HCT116 (cell line): ENCODE measurements around the gene CDH7. TPM values are rescaled to one million over a fixed set of nuclear protein-coding genes. Genes with fewer than 3 reads are reported as not detected.

Experiments
- ATAC-seq: fragments of 200-7000 bp; cut with Tn5 transposase; 2 replicates; pipeline ENCODE4 v1.9.1; 2020; ENCODE audit warnings: mild to moderate bottlenecking, moderate library complexity
- BruUV-seq: library from RNA; stranded (reverse); fragments of 400-500 nt; replicated peaks from 2 replicates; lab custom pipeline; 2021; lab: Mats Ljungman, UMichigan
- CTCF ChIA-PET: fragments of 300-600 bp; sonication (Branson Sonifier 250); formaldehyde crosslinking; loops from one replicate; lab custom pipeline; 2021; ENCODE audit warnings: antibody characterized with exemption; lab: Charles Lee
- POLR2A ChIA-PET: fragments of 300-600, 350-600 bp; sonication (Branson Sonifier 250); formaldehyde crosslinking; loops from one replicate; lab custom pipeline; 2021; ENCODE audit warnings: antibody characterized with exemption; lab: Charles Lee
- RAD21 ChIA-PET, 2 experiments: fragments of 300-600 bp; sonication (Branson Sonifier 250); formaldehyde crosslinking; loops; one replicate each; lab custom pipeline; 2023; ENCODE audit warnings: low total read pairs in 2 of 2; ENCODE audit not compliant: uncharacterized antibody in 2 of 2, unreplicated experiment in 2 of 2, low non-redundant PET in 1 of 2; lab: Charles Lee
- DNase-seq: peaks from one replicate; pipeline ENCODE4 v3.0.0-alpha.2; 2010; ENCODE audit warnings: low read depth, low spot score
- H2AFZ ChIP-seq: fragments of 200-600 bp; shearing (Covaris generic), sonication (generic); 2 replicates; pipeline ENCODE4 v1.6.1; 2017; ENCODE audit warnings: low read depth, mixed run types, mixed read lengths, antibody characterized with exemption, low read length; ENCODE audit not compliant: poor library complexity, severe bottlenecking
- H3K27ac ChIP-seq: 2 replicates; pipeline ENCODE4 v1.5.1; 2012; ENCODE audit warnings: low read depth, low read length
- H3K27me3 ChIP-seq: fragments of 200-600 bp; sonication (generic); 2 replicates; pipeline ENCODE4 v1.6.1; 2016; ENCODE audit warnings: mixed run types, low read length, mixed read lengths; ENCODE audit not compliant: insufficient read depth
- H3K36me3 ChIP-seq, 2 experiments: fragments of 200-500 bp in 1 of 2; fragments of 200-600 bp in 1 of 2; sonication (Bioruptor generic) in 1 of 2; sonication (generic) in 1 of 2; 2 replicates each; pipeline versions ENCODE4 v1.5.1 to v1.6.1; 2014 to 2016; ENCODE audit warnings: low read length in 2 of 2, inconsistent platforms in 1 of 2, mixed read lengths in 1 of 2, mixed run types in 1 of 2; ENCODE audit not compliant: insufficient read depth in 2 of 2, control insufficient read depth in 1 of 2
- H3K4me1 ChIP-seq, 2 experiments: fragments of 200-600 bp in 1 of 2; sonication (generic) in 1 of 2; 2 replicates each; pipeline versions ENCODE4 v1.5.1 to v1.6.1; 2012 to 2017; ENCODE audit warnings: low read length in 2 of 2, inconsistent platforms in 1 of 2, mild to moderate bottlenecking in 1 of 2, mixed read lengths in 1 of 2, mixed run types in 1 of 2, moderate library complexity in 1 of 2; ENCODE audit not compliant: insufficient read depth in 2 of 2, control insufficient read depth in 1 of 2
- H3K4me2 ChIP-seq: fragments of 200-600 bp; sonication (generic); 2 replicates; pipeline ENCODE4 v1.6.1; 2017; ENCODE audit warnings: mixed run types, low read length, mixed read lengths
- H3K4me3 ChIP-seq, 2 experiments: fragments of 200-600 bp in 1 of 2; sonication (generic) in 1 of 2; replicated peaks in 1 of 2; 2 replicates each; pipeline ENCODE4 v1.5.1; 2011 to 2016; ENCODE audit warnings: low read length in 2 of 2, control low read depth in 1 of 2, low read depth in 1 of 2, mild to moderate bottlenecking in 1 of 2, mixed read lengths in 1 of 2, mixed run types in 1 of 2
- H3K79me2 ChIP-seq: fragments of 200-600 bp; sonication (generic); 2 replicates; pipeline ENCODE4 v1.6.1; 2017; ENCODE audit warnings: mild to moderate bottlenecking, mixed run types, low read length, moderate library complexity, mixed read lengths; ENCODE audit not compliant: insufficient read depth
- H3K9ac ChIP-seq: fragments of 200-600 bp; sonication (generic); 2 replicates; pipeline ENCODE4 v1.6.1; 2016; ENCODE audit warnings: low read length, mixed read lengths
- H3K9me2 ChIP-seq: fragments of 200-600 bp; sonication (generic), shearing (Covaris generic); 2 replicates; pipeline ENCODE4 v1.6.1; 2017; ENCODE audit warnings: mixed run types, mild to moderate bottlenecking, moderate library complexity; ENCODE audit not compliant: insufficient read depth
- H3K9me3 ChIP-seq, 2 experiments: fragments of 200-500 bp in 1 of 2; fragments of 200-600 bp in 1 of 2; sonication (Bioruptor generic) in 1 of 2; sonication (generic) in 1 of 2; 2 replicates each; pipeline ENCODE4 v1.6.1; 2014 to 2017; ENCODE audit warnings: low read length in 2 of 2, mixed read lengths in 2 of 2, inconsistent platforms in 1 of 2, low read depth in 1 of 2, mild to moderate bottlenecking in 1 of 2, mixed run types in 1 of 2, moderate library complexity in 1 of 2; ENCODE audit not compliant: control insufficient read depth in 1 of 2, insufficient read depth in 1 of 2
- H4K20me1 ChIP-seq: fragments of 200-600 bp; sonication (generic), shearing (Covaris generic); 2 replicates; pipeline ENCODE4 v1.6.1; 2017; ENCODE audit warnings: mixed run types, mild to moderate bottlenecking, moderate library complexity; ENCODE audit not compliant: insufficient read depth
- CBX3 ChIP-seq: IDR thresholded peaks from 2 replicates; pipeline ENCODE4 v1.6.1; 2012; ENCODE audit warnings: low read depth
- CEBPB ChIP-seq: IDR thresholded peaks from 2 replicates; pipeline ENCODE4 v1.6.1; 2012; ENCODE audit warnings: low read depth
- EZH2phosphoT487 ChIP-seq: fragments of 200-600 bp; IDR thresholded peaks from 2 replicates; pipeline ENCODE4 v1.6.1; 2018; ENCODE audit warnings: antibody characterized with exemption, borderline replicate concordance
- POLR2A ChIP-seq: IDR thresholded peaks from 2 replicates; pipeline ENCODE4 v1.7.0; 2011; ENCODE audit warnings: borderline replicate concordance; ENCODE audit not compliant: insufficient read depth, insufficient read length; ENCODE audit errors: extremely low read depth
- SIN3A ChIP-seq: IDR thresholded peaks from 2 replicates; pipeline ENCODE4 v1.6.1; 2012; ENCODE audit warnings: low read depth
- SP1 ChIP-seq: IDR thresholded peaks from 2 replicates; pipeline ENCODE4 v1.6.1; 2012; ENCODE audit warnings: low read depth
- SRF ChIP-seq: IDR thresholded peaks from 2 replicates; pipeline ENCODE4 v1.6.1; 2012; ENCODE audit warnings: low read depth
- TCF7L2 ChIP-seq: IDR thresholded peaks from 2 replicates; pipeline ENCODE4 v1.7.0; 2011; ENCODE audit warnings: borderline replicate concordance, inconsistent platforms; ENCODE audit not compliant: insufficient read depth, insufficient read length; ENCODE audit errors: extremely low read depth
- ZNF274 ChIP-seq: fragments of 200-500 bp; sonication (Bioruptor generic); IDR thresholded peaks from 2 replicates; pipeline ENCODE4 v1.6.1; 2014; ENCODE audit warnings: mild to moderate bottlenecking, low read depth, low read length, inconsistent platforms
- intact Hi-C: fragments of 100-400 bp; cut with micrococcal nuclease; formaldehyde crosslinking; loops from 2 replicates; pipeline ENCODE4 v1.10.0; 2022
- total RNA-seq: library from RNA; stranded (reverse); gene quantifications from one replicate; pipeline ENCODE4 v1.2.1, GENCODE V29; 2021; ENCODE audit not compliant: unreplicated experiment
- TF ChIP-seq, protein P1 (sequence below): IDR thresholded peaks from 2 replicates; pipeline ENCODE4 v1.6.1; 2011; ENCODE audit warnings: mild to moderate bottlenecking, low read length, moderate library complexity; ENCODE audit not compliant: insufficient replicate concordance; ENCODE audit errors: extremely low read depth
- TF ChIP-seq, protein P2 (sequence below): IDR thresholded peaks from 2 replicates; pipeline ENCODE4 v1.6.1; 2012; ENCODE audit warnings: low read depth

Gene CDH7
- total RNA-seq, 1 experiment from 2014 or later = not detected

DNA sequence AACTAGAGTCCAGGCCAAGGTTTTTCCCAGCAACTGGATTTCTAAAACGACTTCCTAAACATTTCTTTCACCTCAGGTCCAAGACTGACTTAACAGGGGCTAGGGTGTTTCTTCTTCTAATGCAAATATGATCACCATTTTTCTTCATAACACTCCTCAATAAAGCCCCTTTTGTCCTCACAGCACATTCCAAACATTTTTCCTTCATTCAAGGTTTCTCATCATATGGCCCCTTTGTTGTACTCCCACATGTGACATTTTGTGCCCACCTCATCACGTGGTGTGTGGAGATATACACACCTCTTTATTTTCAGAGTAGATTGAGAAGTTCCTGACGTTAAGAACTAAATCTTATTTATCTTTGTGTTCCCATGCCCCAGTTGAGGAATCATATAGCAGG lies 3.9 kb upstream of the CDH7 start:
- H3K4me3 ChIP-seq = no peak overlapping the region
- ChIA-PET CTCF (no interaction called here), POLR2A (no interaction called here), RAD21 (no interaction called here)
- no peaks in the 10 kb centered on the region for H4K20me1 ChIP-seq
- no peak overlapping the region for H3K9ac ChIP-seq
- no peaks in the 10 kb centered on the region for H3K36me3 ChIP-seq
- no peaks in the 10 kb centered on the region for H3K9me2 ChIP-seq
- intact Hi-C loops = no loop called here
- no peak overlapping the region for H3K4me2 ChIP-seq
- no TSS peak for BruUV-seq
- H3K27me3 ChIP-seq = no peaks in the 10 kb centered on the region
- no peak for TF ChIP-seq POLR2A
- TF ChIP-seq EZH2phosphoT487 = no peak
- TF ChIP-seq, protein P1, sequence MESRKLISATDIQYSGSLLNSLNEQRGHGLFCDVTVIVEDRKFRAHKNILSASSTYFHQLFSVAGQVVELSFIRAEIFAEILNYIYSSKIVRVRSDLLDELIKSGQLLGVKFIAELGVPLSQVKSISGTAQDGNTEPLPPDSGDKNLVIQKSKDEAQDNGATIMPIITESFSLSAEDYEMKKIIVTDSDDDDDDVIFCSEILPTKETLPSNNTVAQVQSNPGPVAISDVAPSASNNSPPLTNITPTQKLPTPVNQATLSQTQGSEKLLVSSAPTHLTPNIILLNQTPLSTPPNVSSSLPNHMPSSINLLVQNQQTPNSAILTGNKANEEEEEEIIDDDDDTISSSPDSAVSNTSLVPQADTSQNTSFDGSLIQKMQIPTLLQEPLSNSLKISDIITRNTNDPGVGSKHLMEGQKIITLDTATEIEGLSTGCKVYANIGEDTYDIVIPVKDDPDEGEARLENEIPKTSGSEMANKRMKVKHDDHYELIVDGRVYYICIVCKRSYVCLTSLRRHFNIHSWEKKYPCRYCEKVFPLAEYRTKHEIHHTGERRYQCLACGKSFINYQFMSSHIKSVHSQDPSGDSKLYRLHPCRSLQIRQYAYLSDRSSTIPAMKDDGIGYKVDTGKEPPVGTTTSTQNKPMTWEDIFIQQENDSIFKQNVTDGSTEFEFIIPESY = no peak
- no peak for TF ChIP-seq TCF7L2
- TF ChIP-seq, all 23 proteins: peak for 0
- DNase-seq = no peak
- no peak overlapping the region for H3K27ac ChIP-seq
- H3K79me2 ChIP-seq = no peaks in the 10 kb centered on the region
- H3K4me1 ChIP-seq = no peaks in the 10 kb centered on the region
- no peak for ATAC-seq
- H2AFZ ChIP-seq = no peak overlapping the region
- H3K9me3 ChIP-seq = peaks cover 9 to 17% of the 10 kb centered on the region in 2 experiments; a peak in 3 of 4 replicates

DNA sequence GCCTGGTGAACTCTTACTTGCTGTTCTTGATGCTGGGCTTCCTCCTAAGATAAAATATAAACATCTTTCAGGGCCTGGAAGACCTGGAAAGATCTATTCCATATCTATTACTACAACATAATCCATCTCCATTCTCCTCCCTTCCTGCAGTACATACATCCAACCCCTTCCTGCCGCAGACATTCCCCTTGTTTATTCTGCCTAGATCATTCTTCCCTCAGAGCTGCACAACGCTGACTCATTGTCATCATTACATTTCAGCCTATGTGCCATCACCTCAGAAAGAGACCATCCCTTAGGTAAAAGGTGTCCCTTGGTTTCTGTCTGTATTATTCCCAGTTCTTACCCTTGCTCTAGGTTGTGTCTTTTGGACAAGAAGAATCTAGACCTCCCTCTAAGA lies 2.5 kb upstream of the CDH7 start:
- intact Hi-C loops = no loop called here
- CTCF ChIA-PET = no interaction called here
- Histone ChIP-seq H3K27ac (no peak overlapping the region), H3K79me2 (no peaks in the 10 kb centered on the region), H3K9me3 (peaks cover 10 to 17% of the 10 kb centered on the region in 2 experiments; a peak in 3 of 4 replicates), H3K9ac (no peak overlapping the region), H3K9me2 (no peaks in the 10 kb centered on the region), H3K36me3 (no peaks in the 10 kb centered on the region), H3K4me1 (no peaks in the 10 kb centered on the region), H3K4me2 (no peak overlapping the region), H4K20me1 (no peaks in the 10 kb centered on the region), H2AFZ (no peak overlapping the region), H3K27me3 (no peaks in the 10 kb centered on the region), H3K4me3 (no peak overlapping the region)
- DNase-seq (no peak), ATAC-seq (no peak)
- POLR2A ChIA-PET = no interaction called here
- no TSS peak for BruUV-seq
- RAD21 ChIA-PET = no interaction called here
- TF ChIP-seq SIN3A (no peak), SP1 (no peak), POLR2A (no peak), ZNF274 (no peak), CBX3 (no peak), CEBPB (no peak), SRF (no peak)
- TF ChIP-seq, protein P2, sequence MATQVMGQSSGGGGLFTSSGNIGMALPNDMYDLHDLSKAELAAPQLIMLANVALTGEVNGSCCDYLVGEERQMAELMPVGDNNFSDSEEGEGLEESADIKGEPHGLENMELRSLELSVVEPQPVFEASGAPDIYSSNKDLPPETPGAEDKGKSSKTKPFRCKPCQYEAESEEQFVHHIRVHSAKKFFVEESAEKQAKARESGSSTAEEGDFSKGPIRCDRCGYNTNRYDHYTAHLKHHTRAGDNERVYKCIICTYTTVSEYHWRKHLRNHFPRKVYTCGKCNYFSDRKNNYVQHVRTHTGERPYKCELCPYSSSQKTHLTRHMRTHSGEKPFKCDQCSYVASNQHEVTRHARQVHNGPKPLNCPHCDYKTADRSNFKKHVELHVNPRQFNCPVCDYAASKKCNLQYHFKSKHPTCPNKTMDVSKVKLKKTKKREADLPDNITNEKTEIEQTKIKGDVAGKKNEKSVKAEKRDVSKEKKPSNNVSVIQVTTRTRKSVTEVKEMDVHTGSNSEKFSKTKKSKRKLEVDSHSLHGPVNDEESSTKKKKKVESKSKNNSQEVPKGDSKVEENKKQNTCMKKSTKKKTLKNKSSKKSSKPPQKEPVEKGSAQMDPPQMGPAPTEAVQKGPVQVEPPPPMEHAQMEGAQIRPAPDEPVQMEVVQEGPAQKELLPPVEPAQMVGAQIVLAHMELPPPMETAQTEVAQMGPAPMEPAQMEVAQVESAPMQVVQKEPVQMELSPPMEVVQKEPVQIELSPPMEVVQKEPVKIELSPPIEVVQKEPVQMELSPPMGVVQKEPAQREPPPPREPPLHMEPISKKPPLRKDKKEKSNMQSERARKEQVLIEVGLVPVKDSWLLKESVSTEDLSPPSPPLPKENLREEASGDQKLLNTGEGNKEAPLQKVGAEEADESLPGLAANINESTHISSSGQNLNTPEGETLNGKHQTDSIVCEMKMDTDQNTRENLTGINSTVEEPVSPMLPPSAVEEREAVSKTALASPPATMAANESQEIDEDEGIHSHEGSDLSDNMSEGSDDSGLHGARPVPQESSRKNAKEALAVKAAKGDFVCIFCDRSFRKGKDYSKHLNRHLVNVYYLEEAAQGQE = no peak
- TF ChIP-seq, protein P1 = no peak
